IMR-90 (cell line): ENCODE data around the gene NDUFB7. TPM values are rescaled to one million over a fixed set of nuclear protein-coding genes. Genes with fewer than 3 reads are reported as not detected.

Source experiments
- ATAC-seq: fragments of 200-7000 bp; cut with Tn5 transposase; 2 replicates; pipeline ENCODE4 v1.9.1; 2020; ENCODE audit warnings: low read depth, mild to moderate bottlenecking, moderate library complexity
- Bru-seq: library from RNA; stranded (reverse); fragments of 400-500 nt; gene quantifications from one replicate; lab custom pipeline; 2021; lab: Mats Ljungman, UMichigan
- BruChase-seq, 2 experiments: library from RNA; stranded (reverse); fragments of 400-500 nt; gene quantifications; one replicate each; lab custom pipeline; 2021; lab: Mats Ljungman, UMichigan
- BruUV-seq: library from RNA; stranded (reverse); fragments of 400-500 nt; replicated peaks from 2 replicates; lab custom pipeline; 2021; lab: Mats Ljungman, UMichigan
- CTCF ChIA-PET: fragments of 300-600 bp; formaldehyde crosslinking; extraction: SDS; loops from one replicate; lab custom pipeline; 2021; ENCODE audit warnings: antibody characterized with exemption; lab: Yijun Ruan, JAX
- POLR2A ChIA-PET: fragments of 300-600 bp; sonication (Branson Sonifier 250); formaldehyde crosslinking; loops from one replicate; lab custom pipeline; 2022; ENCODE audit warnings: antibody characterized with exemption; ENCODE audit not compliant: unreplicated experiment; lab: Charles Lee
- DNase-seq: peaks from one replicate; pipeline ENCODE4 v3.0.0; 2013
- H2AFZ ChIP-seq: replicated peaks from 2 replicates; pipeline ENCODE3; 2013; ENCODE audit warnings: low read length, mild to moderate bottlenecking; ENCODE audit not compliant: poor library complexity
- H2AK5ac ChIP-seq: 2 replicates; pipeline ENCODE4 v1.6.1; 2013; ENCODE audit warnings: low read depth, low read length, inconsistent platforms
- H2AK9ac ChIP-seq: replicated peaks from 2 replicates; pipeline ENCODE3; 2013; ENCODE audit warnings: mild to moderate bottlenecking, low read depth, low read length, moderate library complexity; ENCODE audit not compliant: poor library complexity
- H2BK120ac ChIP-seq: 2 replicates; pipeline ENCODE4 v1.6.1; 2013; ENCODE audit warnings: low read depth, low read length, inconsistent platforms
- H2BK15ac ChIP-seq: 3 replicates; pipeline ENCODE4 v1.6.1; 2013; ENCODE audit warnings: low read depth, low read length, inconsistent platforms
- H2BK20ac ChIP-seq: 2 replicates; pipeline ENCODE4 v1.6.1; 2013; ENCODE audit warnings: low read depth, mild to moderate bottlenecking, inconsistent platforms, low read length, moderate library complexity
- H2BK5ac ChIP-seq: 2 replicates; pipeline ENCODE4 v1.6.1; 2013; ENCODE audit warnings: mild to moderate bottlenecking, low read depth, low read length, inconsistent platforms; ENCODE audit not compliant: poor library complexity, severe bottlenecking
- H3K14ac ChIP-seq: replicated peaks from 2 replicates; pipeline ENCODE4 v1.6.1; 2013; ENCODE audit warnings: low read depth, low read length, inconsistent platforms
- H3K18ac ChIP-seq: 2 replicates; pipeline ENCODE4 v1.6.1; 2013; ENCODE audit warnings: low read depth, low read length, control low read depth
- H3K23ac ChIP-seq: 2 replicates; pipeline ENCODE4 v1.6.1; 2013; ENCODE audit warnings: low read depth, low read length, inconsistent platforms
- H3K27ac ChIP-seq: 2 replicates; pipeline ENCODE4 v1.5.1; 2013; ENCODE audit warnings: mild to moderate bottlenecking, control low read depth, low read length; ENCODE audit not compliant: insufficient read depth
- H3K27me3 ChIP-seq: 2 replicates; pipeline ENCODE4 v1.6.1; 2013; ENCODE audit warnings: low read length; ENCODE audit not compliant: control insufficient read depth, insufficient read depth
- H3K36me3 ChIP-seq: 2 replicates; pipeline ENCODE4 v1.6.1; 2013; ENCODE audit warnings: low read length, mixed read lengths; ENCODE audit not compliant: control insufficient read depth, insufficient read depth
- H3K4ac ChIP-seq: 2 replicates; pipeline ENCODE4 v1.6.1; 2013; ENCODE audit warnings: low read depth, low read length, inconsistent platforms
- H3K4me1 ChIP-seq: 2 replicates; pipeline ENCODE4 v1.6.1; 2013; ENCODE audit warnings: low read length, mixed read lengths; ENCODE audit not compliant: control insufficient read depth, insufficient read depth
- H3K4me2 ChIP-seq: 2 replicates; pipeline ENCODE4 v1.6.1; 2013; ENCODE audit warnings: low read depth, mild to moderate bottlenecking, control low read depth, low read length, moderate library complexity
- H3K4me3 ChIP-seq: 2 replicates; pipeline ENCODE4 v1.5.1; 2013; ENCODE audit warnings: low read depth, mild to moderate bottlenecking, control low read depth, low read length, moderate library complexity; ENCODE audit not compliant: insufficient read depth
- H3K56ac ChIP-seq: 2 replicates; pipeline ENCODE4 v1.6.1; 2013; ENCODE audit warnings: low read length, inconsistent platforms; ENCODE audit not compliant: insufficient read depth; ENCODE audit errors: extremely low read depth
- H3K79me1 ChIP-seq, 2 experiments: 2 replicates each; pipeline ENCODE4 v1.6.1; 2013; ENCODE audit warnings: low read length in 2 of 2, inconsistent platforms in 1 of 2, low read depth in 1 of 2
- H3K9ac ChIP-seq: 2 replicates; pipeline ENCODE4 v1.6.1; 2013; ENCODE audit warnings: low read depth, low read length, control low read depth
- H3K9me1 ChIP-seq: 2 replicates; pipeline ENCODE4 v1.6.1; 2013; ENCODE audit warnings: low read length, inconsistent platforms; ENCODE audit not compliant: insufficient read depth
- H3K9me3 ChIP-seq: 2 replicates; pipeline ENCODE4 v1.6.1; 2013; ENCODE audit warnings: low read length; ENCODE audit not compliant: control insufficient read depth, insufficient read depth
- H4K20me1 ChIP-seq: 2 replicates; pipeline ENCODE4 v1.6.1; 2013; ENCODE audit warnings: low read length, inconsistent platforms; ENCODE audit not compliant: insufficient read depth
- H4K5ac ChIP-seq: 2 replicates; pipeline ENCODE4 v1.6.1; 2013; ENCODE audit warnings: mild to moderate bottlenecking, low read depth, low read length, control low read depth
- H4K8ac ChIP-seq, 2 experiments: 2 replicates each; pipeline ENCODE4 v1.6.1; 2013; ENCODE audit warnings: low read depth in 2 of 2, low read length in 2 of 2, control low read depth in 1 of 2, inconsistent platforms in 1 of 2
- H4K91ac ChIP-seq: 2 replicates; pipeline ENCODE4 v1.6.1; 2013; ENCODE audit warnings: low read depth, low read length, inconsistent platforms; ENCODE audit not compliant: insufficient read depth
- BHLHE40 ChIP-seq: fragments of 150-350 bp; IDR thresholded peaks from 2 replicates; pipeline ENCODE4 v1.6.1; 2016; ENCODE audit warnings: mild to moderate bottlenecking, low read depth, low read length
- CHD1 ChIP-seq: IDR thresholded peaks from 2 replicates; pipeline ENCODE4 v1.6.1; 2012; ENCODE audit warnings: low read depth, low read length, improper control_type of control experiment
- ELK1 ChIP-seq: fragments of 150-350 bp; IDR thresholded peaks from 2 replicates; pipeline ENCODE4 v1.6.1; 2016; ENCODE audit warnings: low read depth, mild to moderate bottlenecking, low read length, moderate library complexity, borderline replicate concordance
- MAZ ChIP-seq: IDR thresholded peaks from 2 replicates; pipeline ENCODE4 v1.6.1; 2012; ENCODE audit warnings: low read depth, mild to moderate bottlenecking, low read length, improper control_type of control experiment, moderate library complexity, borderline replicate concordance
- POLR2A ChIP-seq: IDR thresholded peaks from 2 replicates; pipeline ENCODE4 v1.6.1; 2012; ENCODE audit warnings: mild to moderate bottlenecking, low read depth, low read length
- RAD21 ChIP-seq: IDR thresholded peaks from 2 replicates; pipeline ENCODE4 v1.6.1; 2012; ENCODE audit warnings: low read length, improper control_type of control experiment
- SMC3 ChIP-seq: fragments of 150-350 bp; IDR thresholded peaks from 2 replicates; pipeline ENCODE4 v1.6.1; 2016; ENCODE audit warnings: low read depth, mild to moderate bottlenecking, antibody characterized with exemption, low read length, moderate library complexity
- WGBS, 2 experiments: methylation state at CpG; one replicate each; pipeline versions ENCODE4 v1.1.5 to v1.1.7; 2013; ENCODE audit warnings: missing lambda C conversion rate in 2 of 2; ENCODE audit not compliant: insufficient read length in 1 of 2; ENCODE audit errors: extremely low coverage in 2 of 2; 5-methylcytosine and 5-hydroxymethylcytosine counted together
- dilution Hi-C: fragments of 300-500 bp; cut with HindIII; formaldehyde crosslinking; loops from one replicate; pipeline ENCODE4 v1.14.3; 2018; ENCODE audit warnings: low sequenced_read_pairs; ENCODE audit not compliant: unreplicated experiment
- in situ Hi-C: fragments of 300-500 bp; cut with MboI; formaldehyde crosslinking; loops from 3 replicates; pipeline ENCODE4 v1.14.3; 2019; ENCODE audit warnings: low sequenced_read_pairs, inconsistent platforms, mixed read lengths
- intact Hi-C: fragments of 100-400 bp; cut with micrococcal nuclease; formaldehyde crosslinking; loops from 2 replicates; pipeline ENCODE4 v1.10.0; 2022
- long read RNA-seq: library from polyadenylated mRNA; unstranded; transcript quantifications from one replicate; pipeline ENCODE4 v2.0.0, GENCODE V29; 2021; ENCODE audit not compliant: unreplicated experiment
- polyA plus RNA-seq, 3 experiments: library from polyadenylated mRNA; depleted of rRNA; stranded (reverse); fragments of >200 nt; gene quantifications; 2 replicates each; pipeline ENCODE4 v1.2.3, GENCODE V29; 2012; ENCODE audit warnings: low replicate concordance in 1 of 3
- total RNA-seq: library from RNA; depleted of rRNA; stranded (reverse); fragments of >200 nt; gene quantifications from 2 replicates; pipeline ENCODE4 v1.2.3, GENCODE V29; 2012; rRNA removed
- TF ChIP-seq, protein P1 (sequence below): fragments of 150-350 bp; IDR thresholded peaks from 2 replicates; pipeline ENCODE4 v1.6.1; 2017; ENCODE audit warnings: mild to moderate bottlenecking, antibody characterized with exemption, low read length, low read depth
- TF ChIP-seq, protein P2 (sequence below): conservative IDR thresholded peaks from 2 replicates; pipeline ENCODE4 v1.5.1; 2012; ENCODE audit warnings: mild to moderate bottlenecking, low read depth, low read length, improper control_type of control experiment

NDUFB7 gene
- total RNA-seq (337 and 436 TPM in 2 replicates), polyA plus RNA-seq (2012; rRNA removed) (523 and 591 TPM in 2 replicates), Bru-seq, nascent RNA (percentile 64 among the genes with signal in this experiment), BruChase-seq, experiment 1, labeled RNA remaining after a 6-hour chase (percentile 68 among the genes with signal in this experiment), BruChase-seq, experiment 2, labeled RNA remaining after a 2-hour chase (percentile 57 among the genes with signal in this experiment)
- 616 and 949 TPM in 2 replicates for polyA plus RNA-seq (2012; cell fraction: cytosol; rRNA removed)
- polyA plus RNA-seq (2012; cell fraction: nucleus; rRNA removed; ENCODE audit: low replicate concordance): 86.4 and 295 TPM in 2 replicates
- long read RNA-seq, transcript NDUFB7-201 (3 exons, 531 nt): major isoform, 68 of 76 reads
- long read RNA-seq, partial matches to known transcripts: 7 of 76 reads
- long read RNA-seq, other reads (novel, unspliced or antisense): 1 of 76 reads

DNA sequence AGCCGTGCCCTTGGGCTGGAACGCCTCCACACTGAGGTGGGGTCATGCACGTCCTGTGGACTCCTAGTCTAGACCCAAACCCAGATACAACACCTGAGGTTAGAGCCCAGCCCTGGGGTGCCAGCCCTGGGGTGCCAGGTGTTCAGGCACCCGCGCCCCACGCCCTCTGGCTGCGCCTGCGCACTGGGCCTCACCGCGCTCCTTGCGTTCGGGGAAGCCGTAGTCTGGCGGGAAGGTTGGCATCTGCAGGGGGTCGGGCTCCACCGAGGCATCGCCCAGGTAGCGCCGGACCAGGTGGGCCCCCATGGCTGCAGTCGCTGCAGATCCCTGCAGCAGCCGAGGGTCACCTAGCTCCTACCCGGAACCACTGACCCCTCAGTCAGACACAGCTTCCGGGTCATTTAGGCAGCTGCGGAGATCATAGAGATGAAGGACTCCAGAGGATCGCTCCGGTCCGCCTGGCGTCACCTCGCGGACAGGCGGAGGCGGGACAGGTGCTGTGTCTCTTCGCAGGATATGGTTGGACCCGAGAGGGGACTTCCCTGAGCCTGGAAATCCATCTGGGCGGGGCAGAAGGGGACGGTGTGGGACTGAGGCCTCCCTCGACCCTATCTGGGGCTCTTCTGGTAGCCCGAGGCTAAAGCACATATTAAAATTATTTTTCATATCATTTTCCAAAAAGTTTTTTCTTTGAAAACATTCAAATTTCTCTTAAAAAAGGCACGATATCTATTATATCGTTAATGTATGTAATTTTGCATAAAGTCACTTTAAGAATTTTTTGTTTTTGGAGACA is at the start of gene NDUFB7:
NDUFB7 (minus strand) TSS at position 372 of the 796 bp plus-strand sequence; CDS start at position 306, 66 bp downstream.
- H2BK120ac ChIP-seq: peak within 1 kb of the TSS; percentile 28; the same call in 1 of the 2 replicates
- peak within 1 kb of the TSS; percentile 94 for H4K5ac ChIP-seq
- WGBS, 2 experiments: 1% methylated on average over 19 of the region's 40 CpGs; no CpG with 5 or more reads in 1 of the 2 experiments
- no peak within 1 kb of the TSS for H2BK20ac ChIP-seq
- DNase-seq (peak; percentile 95), ATAC-seq (peak; percentile 94)
- peak within 1 kb of the TSS; percentile 87 for H2BK5ac ChIP-seq
- H3K4me3 ChIP-seq: peak within 1 kb of the TSS; percentile 79
- peak within 1 kb of the TSS; percentile 74 for H3K4ac ChIP-seq
- H2AK5ac ChIP-seq: peak within 1 kb of the TSS; percentile 88
- H3K56ac ChIP-seq: peak within 1 kb of the TSS; percentile 43; the same call in 1 of the 2 replicates
- intact Hi-C loops (no loop called here), dilution Hi-C loops (no loop called here), in situ Hi-C loops (loop anchor here (5.0 to 25.0 kb wide), 2 partner anchors 115 to 865 kb away; partner anchors contain the start of gene WIZ)
- peak within 1 kb of the TSS; percentile 90 for H3K14ac ChIP-seq
- H3K36me3 ChIP-seq: peaks cover 6% of the 10 kb centered on the region
- no peak within 1 kb of the TSS for H2BK15ac ChIP-seq
- no peak within 1 kb of the TSS; the same call in 1 of the 2 replicates for H3K18ac ChIP-seq
- peaks cover 3% of the 10 kb centered on the region; the same call in 1 of the 2 replicates for H3K4me1 ChIP-seq
- no peaks in the 10 kb centered on the region for H3K9me3 ChIP-seq
- 0 out of 2 replicates have a peak within 1 kb of the TSS, but pooled peaks have one; percentile 46 for H3K23ac ChIP-seq
- peak within 1 kb of the TSS; percentile 97 to 99 for H4K8ac ChIP-seq
- CTCF ChIA-PET: interaction anchor here (0.6 to 0.7 kb wide), 3 partner anchors 10 to 115 kb away, joined by 3 to 4 read pairs (median 3); no protein-coding TSS in a partner anchor
- peak within 1 kb of the TSS; percentile 79 for H3K9ac ChIP-seq
- H3K27me3 ChIP-seq: no peaks in the 10 kb centered on the region
- no peak for TF ChIP-seq CHD1
- TF ChIP-seq SMC3: peak; percentile 28; the same call in 1 of the 2 replicates
- TF ChIP-seq, protein P1, sequence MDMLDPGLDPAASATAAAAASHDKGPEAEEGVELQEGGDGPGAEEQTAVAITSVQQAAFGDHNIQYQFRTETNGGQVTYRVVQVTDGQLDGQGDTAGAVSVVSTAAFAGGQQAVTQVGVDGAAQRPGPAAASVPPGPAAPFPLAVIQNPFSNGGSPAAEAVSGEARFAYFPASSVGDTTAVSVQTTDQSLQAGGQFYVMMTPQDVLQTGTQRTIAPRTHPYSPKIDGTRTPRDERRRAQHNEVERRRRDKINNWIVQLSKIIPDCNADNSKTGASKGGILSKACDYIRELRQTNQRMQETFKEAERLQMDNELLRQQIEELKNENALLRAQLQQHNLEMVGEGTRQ: peak; percentile 19; the same call in 1 of the 2 replicates
- TF ChIP-seq ELK1: no peak
- 0 out of 2 replicates have a peak, but pooled peaks have one; percentile 50 for TF ChIP-seq MAZ
- 0 out of 2 replicates have a peak, but pooled peaks have one; percentile 31 for TF ChIP-seq POLR2A
- TF ChIP-seq RAD21: peak; percentile 22; the same call in 1 of the 2 replicates
- TF ChIP-seq BHLHE40: peak; percentile 26; the same call in 1 of the 2 replicates
- TF ChIP-seq, protein P2, sequence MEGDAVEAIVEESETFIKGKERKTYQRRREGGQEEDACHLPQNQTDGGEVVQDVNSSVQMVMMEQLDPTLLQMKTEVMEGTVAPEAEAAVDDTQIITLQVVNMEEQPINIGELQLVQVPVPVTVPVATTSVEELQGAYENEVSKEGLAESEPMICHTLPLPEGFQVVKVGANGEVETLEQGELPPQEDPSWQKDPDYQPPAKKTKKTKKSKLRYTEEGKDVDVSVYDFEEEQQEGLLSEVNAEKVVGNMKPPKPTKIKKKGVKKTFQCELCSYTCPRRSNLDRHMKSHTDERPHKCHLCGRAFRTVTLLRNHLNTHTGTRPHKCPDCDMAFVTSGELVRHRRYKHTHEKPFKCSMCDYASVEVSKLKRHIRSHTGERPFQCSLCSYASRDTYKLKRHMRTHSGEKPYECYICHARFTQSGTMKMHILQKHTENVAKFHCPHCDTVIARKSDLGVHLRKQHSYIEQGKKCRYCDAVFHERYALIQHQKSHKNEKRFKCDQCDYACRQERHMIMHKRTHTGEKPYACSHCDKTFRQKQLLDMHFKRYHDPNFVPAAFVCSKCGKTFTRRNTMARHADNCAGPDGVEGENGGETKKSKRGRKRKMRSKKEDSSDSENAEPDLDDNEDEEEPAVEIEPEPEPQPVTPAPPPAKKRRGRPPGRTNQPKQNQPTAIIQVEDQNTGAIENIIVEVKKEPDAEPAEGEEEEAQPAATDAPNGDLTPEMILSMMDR: peak; percentile 85
- H4K20me1 ChIP-seq: peaks cover 4% of the 10 kb centered on the region; the same call in 1 of the 2 replicates
- peak within 1 kb of the TSS; percentile 94 for H4K91ac ChIP-seq
- peak within 1 kb of the TSS; percentile 99 for H2AK9ac ChIP-seq
- peaks cover 16 to 31% of the 10 kb centered on the region in 2 experiments for H3K79me1 ChIP-seq
- peak within 1 kb of the TSS; percentile 87 for H3K27ac ChIP-seq
- peak within 1 kb of the TSS; percentile 72 for H3K4me2 ChIP-seq
- H2AFZ ChIP-seq: peak within 1 kb of the TSS; percentile 100
- TSS peak; percentile 51 for BruUV-seq
- POLR2A ChIA-PET: no interaction called here
- H3K9me1 ChIP-seq: 0 out of 2 replicates have a peak, but pooled peaks cover 5% of the 10 kb centered on the region
